Liver (tissue), 10 donors: ENCODE measurements around the gene PIAS4. TPM values are rescaled to one million over a fixed set of nuclear protein-coding genes. Genes with fewer than 3 reads are reported as not detected.

ENCODE experiments used
- DNase-seq: peaks from one replicate; pipeline ENCODE4 v3.0.0-alpha.2; 2017; ENCODE audit warnings: low spot score
- H3K27ac ChIP-seq, 2 donors: one replicate each; pipeline ENCODE4 v1.7.0; 2013; ENCODE audit warnings: inconsistent platforms in 2 of 2, low read length in 2 of 2, control low read depth in 1 of 2, low read depth in 1 of 2, mild to moderate bottlenecking in 1 of 2
- H3K27me3 ChIP-seq, 4 donors: one replicate each; pipeline versions ENCODE4 v1.6.1 to v1.7.0; 2013; ENCODE audit warnings: low read length in 3 of 4, inconsistent platforms in 1 of 4, mild to moderate bottlenecking in 1 of 4, moderate library complexity in 1 of 4; ENCODE audit not compliant: control insufficient read depth in 4 of 4, insufficient read depth in 4 of 4
- H3K36me3 ChIP-seq, 4 donors: one replicate each; pipeline versions ENCODE4 v1.6.1 to v1.7.0; 2013; ENCODE audit warnings: low read length in 3 of 4, mild to moderate bottlenecking in 3 of 4, low read depth in 1 of 4, moderate library complexity in 1 of 4; ENCODE audit not compliant: control insufficient read depth in 4 of 4, insufficient read depth in 3 of 4
- H3K4me1 ChIP-seq, 4 donors: one replicate each; pipeline versions ENCODE4 v1.6.1 to v1.7.0; 2013; ENCODE audit warnings: low read length in 3 of 4, mild to moderate bottlenecking in 3 of 4, moderate library complexity in 1 of 4; ENCODE audit not compliant: control insufficient read depth in 4 of 4, insufficient read depth in 4 of 4
- H3K4me3 ChIP-seq, 3 donors: one replicate each; pipeline versions ENCODE4 v1.6.1 to v1.7.0; 2013; ENCODE audit warnings: low read length in 3 of 3, control low read depth in 1 of 3, low read depth in 1 of 3, mild to moderate bottlenecking in 1 of 3
- H3K9ac ChIP-seq, 2 donors: one replicate each; pipeline ENCODE4 v1.7.0; 2013; ENCODE audit warnings: low read length in 2 of 2, mild to moderate bottlenecking in 2 of 2, moderate library complexity in 2 of 2, control low read depth in 1 of 2, low read depth in 1 of 2
- H3K9me3 ChIP-seq, 4 donors: one replicate each; pipeline versions ENCODE4 v1.6.1 to v1.7.0; 2013; ENCODE audit warnings: low read length in 3 of 4; ENCODE audit not compliant: control insufficient read depth in 4 of 4
- ATF3 ChIP-seq: IDR thresholded peaks from 2 replicates; pipeline ENCODE4 v1.6.1; 2016; ENCODE audit warnings: antibody characterized with exemption
- ZBTB33 ChIP-seq: IDR thresholded peaks from 2 replicates; pipeline ENCODE4 v1.6.1; 2016; ENCODE audit warnings: antibody characterized with exemption
- WGBS: extraction: QIAGEN DNeasy Blood & Tissue Kit; methylation state at CpG from one replicate; pipeline ENCODE4 v1.1.7; 2013; 5-methylcytosine and 5-hydroxymethylcytosine counted together
- polyA plus RNA-seq, 2 donors: library from polyadenylated mRNA; stranded (reverse) in 1 of 2; unstranded in 1 of 2; fragments of 200-250 nt in 1 of 2; fragments of >200 nt in 1 of 2; fragmentation: Nextera tagmentation in 1 of 2; extraction: Ambion mirVana in 1 of 2; gene quantifications; one replicate each; pipeline versions ENCODE4 v1.2.1 to v1.2.3, GENCODE V29; 2013 to 2015
- small RNA-seq: library from RNA; depleted of rRNA; stranded (forward); fragments of <200 nt; gene quantifications from one replicate; pipeline ENCODE3, GENCODE V24; 2014
- total RNA-seq, 2 donors: library from RNA; depleted of rRNA; stranded (reverse); fragments of >200 nt; gene quantifications; one replicate each; pipeline ENCODE4 v1.2.3, GENCODE V29; 2014
- donor health status: healthy.
- donor health status: healthy.
- donor health status: healthy.
- donor health status: healthy.
- donor health status: healthy.

The PIAS4 gene
- total and polyA plus RNA-seq, 4 donors: 5.6 to 14.1 (median 10.6) TPM

- no peak for TF ChIP-seq ZBTB33
These were observed 80.5 kb downstream of the PIAS4 start (continued) for GRCh38 chr19:4087787-4088679.

- no peak overlapping the region for H3K9ac ChIP-seq
- no peaks in the 10 kb centered on the region for H3K9me3 ChIP-seq
- H3K27me3 ChIP-seq: no peaks in the 10 kb centered on the region
- TF ChIP-seq ATF3: no peak
- peaks cover 0 to 25% (median 8%) of the 10 kb centered on the region in 4 donors for H3K36me3 ChIP-seq
- no peak overlapping the region for H3K4me3 ChIP-seq
- no peak for DNase-seq
- no peaks in the 10 kb centered on the region for H3K4me1 ChIP-seq
- WGBS: 74% methylated on average over 2 of the region's 2 CpGs
- no peak overlapping the region for H3K27ac ChIP-seq
These were observed 81.4 kb downstream of the PIAS4 start for GRCh38 chr19:4088975-4089374.

Small RNA genes within 50 kb of the gene (small RNA-seq; reads per million reads assigned to genes)
- gene SNORD37: 3.5 reads per million, percentile 91 among the genes with 10 or more reads in this experiment

Other genes starting within 250 kb of the PIAS4 start
- gene APBA3, start 246.0 kb upstream of the PIAS4 start, total RNA-seq: 10 to 100 TPM; 11.9 to 24.3 TPM
- 1 to 10 TPM; 6.4 to 9.6 TPM for gene APBA3, start 246.0 kb upstream of the PIAS4 start, polyA plus RNA-seq
- gene MRPL54, start 245.1 kb upstream of the PIAS4 start, total RNA-seq: 10 to 100 TPM; 25.1 to 28.5 TPM
- 100 to 1,000 TPM in 1 of 2 donors, 10 to 100 TPM in 1; 57.2 to 109 TPM for gene MRPL54, start 245.1 kb upstream of the PIAS4 start, polyA plus RNA-seq
- not detected for gene RAX2, start 235.5 kb upstream of the PIAS4 start, total RNA-seq
- gene RAX2, start 235.5 kb upstream of the PIAS4 start, polyA plus RNA-seq: not detected
- gene MATK, start 221.4 kb upstream of the PIAS4 start, total RNA-seq: 1 to 10 TPM; 2.7 to 7.0 TPM
- under 1 TPM; 0.78 to 0.97 TPM for gene MATK, start 221.4 kb upstream of the PIAS4 start, polyA plus RNA-seq
- not detected for gene ZFR2, start 138.7 kb upstream of the PIAS4 start, total RNA-seq
- not detected for gene ZFR2, start 138.7 kb upstream of the PIAS4 start, polyA plus RNA-seq
- gene ATCAY, start 127.1 kb upstream of the PIAS4 start, total RNA-seq: not detected
- not detected for gene ATCAY, start 127.1 kb upstream of the PIAS4 start, polyA plus RNA-seq
- not detected for gene NMRK2, start 74.7 kb upstream of the PIAS4 start, total RNA-seq
- under 1 TPM in 1 of 2 donors, not detected in 1; 0.07 TPM for gene NMRK2, start 74.7 kb upstream of the PIAS4 start, polyA plus RNA-seq
- 10 to 100 TPM; 20.9 to 29.5 TPM for gene DAPK3, start 36.6 kb upstream of the PIAS4 start, total RNA-seq
- 10 to 100 TPM in 1 of 2 donors, 1 to 10 TPM in 1; 3.0 to 26.7 TPM for gene DAPK3, start 36.6 kb upstream of the PIAS4 start, polyA plus RNA-seq
- gene EEF2, start 22.3 kb upstream of the PIAS4 start, total RNA-seq: 1,000 to 10,000 TPM in 1 of 2 donors, 100 to 1,000 TPM in 1; 945 to 1,090 TPM
- gene EEF2, start 22.3 kb upstream of the PIAS4 start, polyA plus RNA-seq: 100 to 1,000 TPM; 244 to 691 TPM
- 10 to 100 TPM; 23.6 to 28.9 TPM for gene ZBTB7A, start 59.2 kb downstream of the PIAS4 start, total RNA-seq
- 10 to 100 TPM in 1 of 2 donors, 1 to 10 TPM in 1; 2.9 to 11.7 TPM for gene ZBTB7A, start 59.2 kb downstream of the PIAS4 start, polyA plus RNA-seq
- gene MAP2K2, start 116.4 kb downstream of the PIAS4 start, total RNA-seq: 10 to 100 TPM; 43.8 to 64.4 TPM
- gene MAP2K2, start 116.4 kb downstream of the PIAS4 start, polyA plus RNA-seq: 10 to 100 TPM; 40.3 to 72.7 TPM
- 100 to 1,000 TPM in 1 of 2 donors, 10 to 100 TPM in 1; 22.8 to 194 TPM for gene CREB3L3, start 145.9 kb downstream of the PIAS4 start, total RNA-seq
- 100 to 1,000 TPM in 1 of 2 donors, 10 to 100 TPM in 1; 94.9 to 331 TPM for gene CREB3L3, start 145.9 kb downstream of the PIAS4 start, polyA plus RNA-seq
- 10 to 100 TPM in 1 of 2 donors, 1 to 10 TPM in 1; 7.7 to 12.7 TPM for gene SIRT6, start 174.8 kb downstream of the PIAS4 start, total RNA-seq
- 10 to 100 TPM in 1 of 2 donors, 1 to 10 TPM in 1; 8.4 to 11.3 TPM for gene SIRT6, start 174.8 kb downstream of the PIAS4 start, polyA plus RNA-seq
- 1 to 10 TPM in 1 of 2 donors, under 1 TPM in 1; 0.28 to 2.5 TPM for gene ANKRD24, start 175.0 kb downstream of the PIAS4 start, total RNA-seq
- gene ANKRD24, start 175.0 kb downstream of the PIAS4 start, polyA plus RNA-seq: 1 to 10 TPM in 1 of 2 donors, under 1 TPM in 1; 0.31 to 2.5 TPM
- 1 to 10 TPM; 1.8 to 2.5 TPM for gene EBI3, start 221.8 kb downstream of the PIAS4 start, total RNA-seq
- gene EBI3, start 221.8 kb downstream of the PIAS4 start, polyA plus RNA-seq: 1 to 10 TPM; 2.5 to 7.8 TPM
- gene YJU2, start 239.3 kb downstream of the PIAS4 start, total RNA-seq: 10 to 100 TPM in 1 of 2 donors, 1 to 10 TPM in 1; 9.2 to 12.7 TPM
- 10 to 100 TPM in 1 of 2 donors, 1 to 10 TPM in 1; 6.5 to 11.4 TPM for gene YJU2, start 239.3 kb downstream of the PIAS4 start, polyA plus RNA-seq